Liver (tissue), 9 donors: ENCODE results near the gene TNIP1. TPM values are rescaled to one million over a fixed set of nuclear protein-coding genes. Genes with fewer than 3 reads are reported as not detected.

Experiments
- DNase-seq: peaks from one replicate; pipeline ENCODE4 v3.0.0-alpha.2; 2017; ENCODE audit warnings: low spot score
- H3K27ac ChIP-seq, 2 donors: one replicate each; pipeline ENCODE4 v1.7.0; 2013; ENCODE audit warnings: inconsistent platforms in 2 of 2, low read length in 2 of 2, control low read depth in 1 of 2, low read depth in 1 of 2, mild to moderate bottlenecking in 1 of 2
- H3K27me3 ChIP-seq, 4 donors: one replicate each; pipeline versions ENCODE4 v1.6.1 to v1.7.0; 2013; ENCODE audit warnings: low read length in 3 of 4, inconsistent platforms in 1 of 4, mild to moderate bottlenecking in 1 of 4, moderate library complexity in 1 of 4; ENCODE audit not compliant: control insufficient read depth in 4 of 4, insufficient read depth in 4 of 4
- H3K36me3 ChIP-seq, 4 donors: one replicate each; pipeline versions ENCODE4 v1.6.1 to v1.7.0; 2013; ENCODE audit warnings: low read length in 3 of 4, mild to moderate bottlenecking in 3 of 4, low read depth in 1 of 4, moderate library complexity in 1 of 4; ENCODE audit not compliant: control insufficient read depth in 4 of 4, insufficient read depth in 3 of 4
- H3K4me1 ChIP-seq, 4 donors: one replicate each; pipeline versions ENCODE4 v1.6.1 to v1.7.0; 2013; ENCODE audit warnings: low read length in 3 of 4, mild to moderate bottlenecking in 3 of 4, moderate library complexity in 1 of 4; ENCODE audit not compliant: control insufficient read depth in 4 of 4, insufficient read depth in 4 of 4
- H3K4me3 ChIP-seq, 3 donors: one replicate each; pipeline versions ENCODE4 v1.6.1 to v1.7.0; 2013; ENCODE audit warnings: low read length in 3 of 3, control low read depth in 1 of 3, low read depth in 1 of 3, mild to moderate bottlenecking in 1 of 3
- H3K9ac ChIP-seq, 2 donors: one replicate each; pipeline ENCODE4 v1.7.0; 2013; ENCODE audit warnings: low read length in 2 of 2, mild to moderate bottlenecking in 2 of 2, moderate library complexity in 2 of 2, control low read depth in 1 of 2, low read depth in 1 of 2
- H3K9me3 ChIP-seq, 4 donors: one replicate each; pipeline versions ENCODE4 v1.6.1 to v1.7.0; 2013; ENCODE audit warnings: low read length in 3 of 4; ENCODE audit not compliant: control insufficient read depth in 4 of 4
- FOXA1 ChIP-seq: IDR thresholded peaks from 2 replicates; pipeline ENCODE4 v1.6.1; 2016; ENCODE audit warnings: antibody characterized with exemption
- FOXA2 ChIP-seq: IDR thresholded peaks from 2 replicates; pipeline ENCODE4 v1.6.1; 2016; ENCODE audit warnings: antibody characterized with exemption
- HNF4A ChIP-seq, 2 donors: conservative IDR thresholded peaks; 2 replicates each; pipeline ENCODE4 v1.6.1; 2016; ENCODE audit warnings: antibody characterized with exemption in 2 of 2, mild to moderate bottlenecking in 2 of 2
- JUND ChIP-seq, 2 donors: IDR thresholded peaks; 2 replicates each; pipeline ENCODE4 v1.6.1; 2016; ENCODE audit warnings: antibody characterized with exemption in 2 of 2
- NR2F2 ChIP-seq: IDR thresholded peaks from 2 replicates; pipeline ENCODE4 v1.6.1; 2016; ENCODE audit warnings: antibody characterized with exemption
- RAD21 ChIP-seq, 2 donors: IDR thresholded peaks; 2 replicates each; pipeline ENCODE4 v1.6.1; 2016; ENCODE audit warnings: antibody characterized with exemption in 2 of 2, mild to moderate bottlenecking in 2 of 2
- REST ChIP-seq: IDR thresholded peaks from 2 replicates; pipeline ENCODE4 v1.6.1; 2016; ENCODE audit warnings: antibody characterized with exemption, mild to moderate bottlenecking
- RXRA ChIP-seq, 2 donors: IDR thresholded peaks; 2 replicates each; pipeline ENCODE4 v1.6.1; 2017 to 2018; ENCODE audit warnings: antibody characterized with exemption in 2 of 2, mild to moderate bottlenecking in 1 of 2
- ZBTB33 ChIP-seq: IDR thresholded peaks from 2 replicates; pipeline ENCODE4 v1.6.1; 2016; ENCODE audit warnings: antibody characterized with exemption
- WGBS: extraction: QIAGEN DNeasy Blood & Tissue Kit; methylation state at CpG from one replicate; pipeline ENCODE4 v1.1.7; 2013; 5-methylcytosine and 5-hydroxymethylcytosine counted together
- polyA plus RNA-seq, 2 donors: library from polyadenylated mRNA; stranded (reverse) in 1 of 2; unstranded in 1 of 2; fragments of 200-250 nt in 1 of 2; fragments of >200 nt in 1 of 2; fragmentation: Nextera tagmentation in 1 of 2; extraction: Ambion mirVana in 1 of 2; gene quantifications; one replicate each; pipeline versions ENCODE4 v1.2.1 to v1.2.3, GENCODE V29; 2013 to 2015
- total RNA-seq, 2 donors: library from RNA; depleted of rRNA; stranded (reverse); fragments of >200 nt; gene quantifications; one replicate each; pipeline ENCODE4 v1.2.3, GENCODE V29; 2014
- donor health status: healthy.
- donor health status: healthy.
- donor health status: healthy.
- donor health status: healthy.
- donor health status: healthy.

TNIP1 gene
- total and polyA plus RNA-seq, 4 donors, result 33.2 to 101 (median 48.0) TPM

- no peaks in the 10 kb centered on the region for H3K9me3 ChIP-seq
- H3K27me3 ChIP-seq, result no peaks in the 10 kb centered on the region
- 77% methylated on average over 7 of the region's 7 CpGs for WGBS
- H3K4me1 ChIP-seq, result peaks cover 8 to 42% (median 19%) of the 10 kb centered on the region in 4 donors
- H3K27ac ChIP-seq, result peak overlapping the region; percentile 49 to 83
- no peak overlapping the region for H3K4me3 ChIP-seq
- peaks cover 10 to 61% (median 39%) of the 10 kb centered on the region in 4 donors for H3K36me3 ChIP-seq
- no peak overlapping the region for H3K9ac ChIP-seq
- TF ChIP-seq NR2F2 (peak; percentile 22), JUND (IDR thresholded peaks at IDR 0.05) (no peak), FOXA1 (no peak), ZBTB33 (no peak), HNF4A (conservative IDR thresholded peaks at IDR 0.05) (no peak)
- no peak for DNase-seq
Observed at GRCh38 chr5:151026679-151027078, 54.2 kb downstream of the TNIP1 start.

GRCh38 chr5:151026088-151026487, 54.7 kb downstream of the TNIP1 start:
- DNase-seq, result no peak
- TF ChIP-seq JUND (IDR thresholded peaks at IDR 0.05) (no peak), RXRA (IDR thresholded peaks at IDR 0.05) (peak in 1 of 2 donors; percentile 33)
- Histone ChIP-seq H3K9ac (no peak overlapping the region), H3K27me3 (no peaks in the 10 kb centered on the region), H3K36me3 (peaks cover 10 to 56% (median 36%) of the 10 kb centered on the region in 4 donors), H3K9me3 (no peaks in the 10 kb centered on the region), H3K4me1 (peaks cover 8 to 42% (median 21%) of the 10 kb centered on the region in 4 donors), H3K27ac (peak overlapping the region; percentile 49 to 83), H3K4me3 (no peak overlapping the region)
- 64% methylated on average over 9 of the region's 9 CpGs for WGBS

GRCh38 chr5:151025250-151025606, 55.6 kb downstream of the TNIP1 start:
- TF ChIP-seq RAD21 (IDR thresholded peaks at IDR 0.05) (no peak), FOXA2 (no peak), REST (no peak)
- H3K4me1 ChIP-seq, result peaks cover 8 to 42% (median 21%) of the 10 kb centered on the region in 4 donors
- peaks cover 10 to 49% (median 36%) of the 10 kb centered on the region in 4 donors for H3K36me3 ChIP-seq
- no peaks in the 10 kb centered on the region for H3K9me3 ChIP-seq
- DNase-seq, result no peak
- H3K9ac ChIP-seq, result no peak overlapping the region
- WGBS, result 91% methylated on average over 7 of the region's 7 CpGs
- peak overlapping the region; percentile 49 to 83 for H3K27ac ChIP-seq
- H3K4me3 ChIP-seq, result no peak overlapping the region
- no peaks in the 10 kb centered on the region for H3K27me3 ChIP-seq
